ENCODE measurements around the gene TRIM14. TPM values are rescaled to one million over a fixed set of nuclear protein-coding genes. Genes with fewer than 3 reads are reported as not detected.

The TRIM14 gene
- total RNA-seq, 1 experiment from 2014 or later: 12.5 TPM

DNA sequence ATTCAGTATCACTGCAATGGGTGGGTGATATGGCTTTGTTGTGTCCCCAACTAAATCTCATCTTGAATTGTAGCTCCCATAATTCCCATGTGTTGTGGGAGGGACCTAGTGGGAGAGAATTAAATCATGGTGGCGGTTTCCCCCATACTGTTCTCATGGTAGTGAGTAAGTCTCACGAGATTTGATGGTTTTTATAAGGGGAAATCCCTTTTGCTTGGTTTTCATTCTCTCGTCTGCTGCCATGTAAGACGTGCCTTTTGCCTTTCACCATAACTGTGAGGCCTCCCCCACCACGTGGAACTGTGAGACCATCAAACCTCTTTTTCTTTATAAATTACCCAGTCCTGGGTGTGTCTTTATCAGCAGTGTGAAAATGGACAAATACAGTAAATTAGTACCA lies 72.0 kb downstream of the TRIM14 start:
- Histone ChIP-seq H3K4ac (ENCODE audit: low read depth, low read length) (no peak overlapping the region), H3K9ac (ENCODE audit: extremely low read depth, insufficient read length, low read length) (no peak overlapping the region), H2BK20ac (ENCODE audit: low read depth, low read length, poor library complexity, severe bottlenecking) (no peak overlapping the region), H4K20me1 (ENCODE audit: control insufficient read depth, insufficient read depth, insufficient read length) (no peaks in the 10 kb centered on the region), H3K9me3 (ENCODE audit: control insufficient read depth, low read depth, low read length) (no peaks in the 10 kb centered on the region), H3T11ph (ENCODE audit: low read length) (no peak overlapping the region), H2BK15ac (ENCODE audit: low read depth, low read length) (no peak overlapping the region), H2AK5ac (ENCODE audit: insufficient read length, low read length) (no peak overlapping the region), H3K4me2 (ENCODE audit: insufficient read depth, insufficient read length, low read length) (no peak overlapping the region), H3K56ac (ENCODE audit: insufficient read length, low read depth, low read length) (no peak overlapping the region), H2BK120ac (ENCODE audit: low read depth, low read length, poor library complexity, severe bottlenecking) (no peak overlapping the region), H3K79me1 (ENCODE audit: insufficient read depth, low read depth, low read length, poor library complexity, severe bottlenecking) (no peaks in the 10 kb centered on the region), H4K91ac (ENCODE audit: insufficient read length, low read depth, low read length) (no peak overlapping the region), H2BK5ac (ENCODE audit: insufficient read length, low read length) (no peak overlapping the region), H2BK12ac (ENCODE audit: insufficient read length, low read depth, low read length) (no peak overlapping the region), H3K4me1 (ENCODE audit: insufficient read depth, low read length) (no peaks in the 10 kb centered on the region; the same call in 1 of the 2 replicates), H4K8ac (replicated peaks; ENCODE audit: insufficient read length, low read depth, low read length) (no peak overlapping the region), H4K5ac (ENCODE audit: insufficient read length, low read depth, low read length) (no peak overlapping the region), H3K14ac (ENCODE audit: insufficient read depth, low read length) (no peak overlapping the region), H3K23me2 (ENCODE audit: insufficient read length, low read depth, low read length, poor library complexity, severe bottlenecking) (no peaks in the 10 kb centered on the region), H3K27me3 (ENCODE audit: insufficient read depth, low read length) (no peaks in the 10 kb centered on the region), H3K18ac (ENCODE audit: insufficient read length, low read depth, low read length) (no peak overlapping the region), H3K27ac (ENCODE audit: insufficient read length, low read depth, low read length) (no peak overlapping the region), H3K79me2 (ENCODE audit: insufficient read depth, low read length) (no peaks in the 10 kb centered on the region), H2AFZ (ENCODE audit: low read length) (no peak overlapping the region), H3K23ac (ENCODE audit: insufficient read length, low read depth, low read length) (no peak overlapping the region)
- Mint-ChIP-seq H3K27me3 (ENCODE audit: low read depth) (peaks cover 8% of the 10 kb centered on the region; the same call in 1 of the 2 replicates), H3K36me3 (ENCODE audit: insufficient read depth in 1 of 3, low read depth in 3 of 3) (no peaks in the 10 kb centered on the region), H3K27ac (no peak overlapping the region), H3K4me3 (no peak overlapping the region), H3K4me1 (no peaks in the 10 kb centered on the region), H3K9me3 (no peaks in the 10 kb centered on the region)
- WGBS (ENCODE audit: extremely low coverage, insufficient read length, low lambda C conversion rate): no CpG with 5 or more reads among the region's 5 CpGs
- DNase-seq: no peak
- TF ChIP-seq CTCF (conservative IDR thresholded peaks at IDR 0.05): no peak
